ENCODE measurements around the gene CFAP74.

CFAP74 gene

DNA sequence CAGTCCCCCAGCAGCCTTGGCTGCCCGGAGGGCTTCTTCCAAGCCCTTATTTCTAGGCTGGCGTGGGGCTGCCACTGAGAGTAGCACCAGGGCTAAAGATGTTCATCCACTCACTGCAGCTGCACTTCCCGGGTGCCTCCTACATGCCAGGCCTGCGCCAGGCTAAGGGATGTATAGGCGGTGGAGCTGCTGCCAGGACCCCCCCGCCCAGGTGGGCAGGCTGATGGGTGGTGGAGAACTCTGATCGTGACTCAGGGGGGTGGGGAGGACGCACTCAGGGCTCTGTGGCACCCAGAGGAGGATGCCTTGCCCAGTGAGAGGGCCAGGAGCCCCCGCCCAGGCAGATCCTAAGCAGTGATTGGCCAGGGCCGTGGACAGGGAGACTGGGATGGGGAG is 34.1 kb downstream of the CFAP74 start:
- DNase-seq = no peak

- DNase-seq = no peak
Measured at GRCh38 chr1:1968767-1969504, 34.6 kb downstream of the CFAP74 start.

DNA sequence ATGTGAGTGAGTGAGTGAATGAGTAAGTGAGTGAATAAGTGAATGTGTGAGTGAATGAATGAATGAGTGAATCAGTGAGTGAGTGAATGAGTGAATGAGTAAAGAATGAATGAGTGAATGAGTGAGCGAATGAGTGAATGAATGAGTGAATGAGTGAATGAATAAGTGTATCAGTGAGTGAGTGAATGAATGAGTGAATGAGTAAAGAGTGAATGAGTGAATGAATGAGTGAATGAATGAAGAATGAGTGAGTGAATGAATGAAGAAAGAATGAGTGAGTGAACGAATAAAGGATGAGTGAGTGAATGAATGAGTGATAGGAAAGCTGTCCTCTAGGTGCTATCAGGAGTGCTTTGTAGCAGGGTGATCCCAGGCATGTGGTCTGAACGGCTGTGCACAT is 35.7 kb downstream of the CFAP74 start:
- no peak for DNase-seq

- DNase-seq = peak in 2 of 4 experiments; percentile 7 to 8
Measured at GRCh38 chr1:1967151-1967550, 36.4 kb downstream of the CFAP74 start.

DNA sequence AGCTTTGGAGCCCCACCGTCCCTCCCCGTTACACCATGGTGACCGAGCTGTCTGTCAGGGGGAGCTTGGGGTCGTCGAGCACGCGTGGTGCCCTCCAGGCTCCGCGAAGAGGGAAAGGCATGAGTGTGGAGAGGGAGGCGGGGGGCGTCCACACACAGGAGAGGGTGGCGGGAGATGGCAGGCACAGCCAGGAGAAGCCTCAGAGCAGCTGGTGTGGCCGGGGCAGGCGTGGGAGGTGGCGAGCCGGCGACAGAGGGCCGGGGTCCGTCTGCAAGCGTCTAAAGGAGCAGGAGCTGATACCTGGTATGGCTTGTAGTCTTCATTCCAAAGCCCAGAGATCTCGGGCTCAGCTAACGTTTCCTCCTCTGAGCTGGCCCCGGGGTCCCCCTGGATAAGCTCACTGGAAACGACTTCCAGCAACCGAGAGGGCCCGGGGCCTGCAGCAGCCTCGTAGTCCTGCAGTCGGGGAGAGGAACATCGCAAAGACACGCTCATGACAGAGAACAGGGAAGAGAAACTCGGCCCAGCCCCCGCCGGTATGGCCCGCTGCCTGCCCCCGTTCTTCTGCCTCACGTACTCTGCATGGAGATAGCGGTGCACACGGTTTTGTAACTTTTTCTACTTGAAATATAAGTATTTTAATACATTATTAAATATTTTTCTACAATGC is 37.4 kb downstream of the CFAP74 start:
- peak in 3 of 4 experiments; percentile 16 to 47 (median 47) for DNase-seq

DNA sequence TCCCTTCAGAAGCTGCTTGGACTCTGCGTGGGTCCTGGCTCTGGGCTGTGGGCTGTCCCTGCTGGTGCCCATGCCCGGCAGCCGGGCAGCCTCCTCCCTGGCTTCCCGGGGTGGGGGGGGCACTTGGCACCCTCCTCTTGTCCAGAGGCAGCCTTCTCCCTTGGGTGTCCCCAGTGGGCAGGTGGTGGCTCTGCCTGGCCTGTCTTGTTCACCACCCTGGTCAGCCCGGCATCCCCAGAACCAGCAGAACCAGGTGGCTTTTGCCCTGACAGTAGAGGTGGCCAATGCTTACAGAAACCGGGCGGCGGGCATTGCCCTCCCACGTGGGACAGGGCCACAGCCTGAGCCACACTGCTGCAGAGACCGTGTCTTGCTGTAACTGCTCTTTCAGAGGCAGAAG is 38.0 kb downstream of the CFAP74 start:
- no peak for DNase-seq

- DNase-seq = no peak
Measured at GRCh38 chr1:1964811-1965210, 38.8 kb downstream of the CFAP74 start.

- no peak for DNase-seq
Measured at GRCh38 chr1:1963570-1963969, 40.0 kb downstream of the CFAP74 start.

- DNase-seq = no peak
Measured at GRCh38 chr1:1962752-1963151, 40.8 kb downstream of the CFAP74 start.

- DNase-seq = no peak
Measured at GRCh38 chr1:1960480-1961196, 42.9 kb downstream of the CFAP74 start.

DNA sequence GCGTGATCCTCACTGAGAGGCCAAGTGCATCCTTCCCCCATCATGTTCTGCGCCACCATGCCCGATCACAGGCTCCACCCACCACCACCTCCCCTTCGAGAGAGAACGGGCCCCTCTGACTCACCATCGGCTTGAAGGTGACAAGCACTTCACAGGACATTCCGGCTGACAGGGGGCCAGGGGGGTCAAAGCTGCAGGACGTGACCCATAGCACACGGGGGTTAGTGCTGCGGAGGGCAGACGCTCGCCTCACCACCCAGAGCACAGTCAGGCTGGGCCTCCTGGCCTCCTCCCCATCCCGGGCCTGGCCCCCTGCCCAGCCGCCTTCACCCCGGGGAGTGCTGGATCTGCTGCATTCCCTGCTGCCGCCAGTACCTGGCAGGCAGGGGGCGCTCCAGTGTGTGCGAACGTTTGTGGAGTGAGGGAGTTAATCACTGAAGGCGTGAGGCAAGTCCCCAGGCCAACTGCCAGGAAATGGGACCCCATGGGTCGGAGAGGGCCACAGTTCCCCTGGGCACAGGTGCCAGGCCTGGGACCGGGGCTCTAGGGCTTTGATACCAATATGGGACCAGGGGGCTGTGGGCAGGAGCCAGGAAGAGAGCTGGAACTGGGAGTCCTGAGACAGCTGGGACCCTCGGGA is 43.6 kb downstream of the CFAP74 start:
- DNase-seq = peak; percentile 69 to 89 (median 79)

GRCh38 chr1:1959459-1959839 is 44.1 kb downstream of the CFAP74 start:
- DNase-seq = no peak

GRCh38 chr1:1958071-1958541 is 45.5 kb downstream of the CFAP74 start:
- DNase-seq = no peak

GRCh38 chr1:1957533-1957961 is 46.0 kb downstream of the CFAP74 start:
- no peak for DNase-seq

DNA sequence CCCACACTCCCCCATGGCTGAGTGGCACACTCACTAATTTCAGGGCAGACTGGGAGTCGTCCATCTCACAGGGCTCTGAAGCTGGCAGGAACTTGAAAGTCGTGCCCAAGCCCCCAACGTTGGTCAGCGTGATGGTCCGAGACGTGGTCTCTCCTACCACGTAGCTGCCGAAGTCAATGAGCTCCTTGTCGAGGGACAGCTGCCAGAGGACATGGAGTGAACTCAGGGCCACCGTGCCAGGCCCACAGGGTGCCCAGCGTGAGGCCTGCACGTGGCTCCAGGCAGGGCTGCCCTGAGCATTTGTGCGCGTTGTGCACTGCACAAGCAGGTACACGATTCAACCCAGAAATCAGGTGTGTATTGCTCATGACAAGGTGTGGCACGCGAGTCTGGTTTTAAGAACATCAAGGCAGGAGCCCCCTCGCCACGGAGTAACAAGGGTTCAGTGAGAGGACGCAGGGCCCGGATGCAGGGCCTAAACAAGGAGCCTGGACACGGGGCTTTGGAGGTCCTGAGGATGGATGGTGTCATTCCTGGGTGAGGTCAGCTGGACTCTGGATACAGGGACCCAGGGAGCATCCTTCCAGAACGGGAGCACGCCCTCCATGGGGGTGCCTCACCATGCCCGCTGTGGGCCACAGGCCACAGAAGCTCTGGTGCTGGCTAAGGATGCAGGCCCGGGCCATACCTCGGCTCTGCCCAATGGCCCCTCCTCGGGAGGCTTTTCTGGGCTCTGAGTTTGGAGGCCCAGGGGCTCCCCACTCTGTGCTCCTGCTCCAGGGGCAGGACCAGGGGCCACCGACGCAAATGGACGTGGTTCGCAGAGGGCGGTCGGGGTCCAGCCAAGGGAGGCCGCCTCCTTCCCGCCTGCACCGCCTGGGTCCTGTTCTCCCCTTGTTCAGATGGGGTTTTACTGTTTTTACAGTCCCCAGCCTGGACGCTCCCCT is 46.7 kb downstream of the CFAP74 start:
- DNase-seq = no peak

DNA sequence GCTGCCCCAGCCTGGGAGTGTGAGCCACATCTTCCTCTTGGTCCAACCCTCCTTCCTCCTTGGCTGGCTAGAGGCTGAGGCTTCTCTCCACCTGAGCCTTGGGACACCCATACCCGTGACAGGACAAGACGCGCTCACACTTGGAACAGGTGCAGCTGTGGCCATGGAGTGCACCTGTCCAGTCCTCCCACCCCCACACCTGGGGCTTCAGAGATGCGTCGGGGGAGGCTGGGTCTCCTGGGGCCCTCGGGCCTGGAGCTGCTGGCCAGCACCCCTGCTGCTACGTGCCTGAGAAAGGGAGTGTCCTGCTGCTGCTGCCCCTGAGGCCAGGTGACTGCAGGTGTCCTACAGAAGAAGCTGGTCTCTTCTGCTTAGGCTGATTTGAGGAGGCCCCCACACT is 47.5 kb downstream of the CFAP74 start:
- DNase-seq = no peak

DNA sequence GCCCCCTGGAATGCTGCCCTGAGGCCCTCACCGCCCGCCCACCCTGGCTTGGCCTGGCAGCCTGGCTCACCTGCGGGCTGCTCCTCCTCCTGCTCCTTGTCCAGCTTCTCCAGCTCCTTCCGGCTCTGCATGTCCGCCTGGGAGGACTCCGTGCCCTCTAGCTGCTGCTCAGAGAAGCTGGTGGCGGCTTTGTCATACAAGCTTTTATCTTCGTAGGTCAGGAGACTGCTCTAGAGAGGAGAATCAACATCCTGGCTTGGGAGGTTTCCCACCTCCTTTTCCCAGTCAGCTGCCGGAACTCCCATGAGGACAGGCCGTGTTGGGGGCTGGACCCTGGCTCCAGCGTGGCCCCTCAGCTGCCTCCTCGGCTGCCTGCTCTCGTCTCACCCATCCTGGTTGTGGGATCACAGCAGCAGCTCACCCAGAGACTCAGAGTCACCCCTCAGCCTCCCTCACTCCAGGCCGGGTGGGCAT is 47.9 kb downstream of the CFAP74 start:
- DNase-seq = no peak

- no peak for DNase-seq
Measured at GRCh38 chr1:1954831-1955441, 48.6 kb downstream of the CFAP74 start.

- no peak for DNase-seq
Measured at GRCh38 chr1:1954015-1954414, 49.6 kb downstream of the CFAP74 start.

DNA sequence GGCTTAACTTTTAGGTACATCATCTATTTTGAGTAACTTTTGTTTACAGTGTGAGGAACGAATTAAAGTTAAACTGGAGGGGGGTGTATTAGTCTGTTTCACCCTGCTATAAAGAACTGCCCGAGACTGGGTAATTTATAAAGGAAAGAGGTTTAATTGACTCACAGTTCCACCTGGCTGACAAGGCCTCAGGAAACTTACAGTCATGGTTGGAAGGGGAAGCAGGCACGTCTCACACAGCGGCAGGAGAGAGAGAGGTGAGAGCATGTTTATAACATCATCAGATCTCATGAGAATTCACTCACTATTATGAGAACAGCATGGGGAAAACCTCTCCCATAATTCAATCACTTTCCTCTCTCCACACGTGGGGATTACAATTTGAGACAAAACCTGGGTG is 52.6 kb downstream of the CFAP74 start:
- no peak for DNase-seq

- DNase-seq = no peak
Measured at GRCh38 chr1:1948783-1949182, 54.8 kb downstream of the CFAP74 start.

Data from suppressor macrophage (primary cell).